Nephron (organoid): ENCODE measurements around the gene JAML.

Experiments used
- H3K27ac Mint-ChIP-seq, 3 experiments: 2 replicates each; pipeline ENCODE4 v1.8.0; 2020; ENCODE audit warnings: mixed read lengths in 3 of 3, mild to moderate bottlenecking in 2 of 3, moderate library complexity in 1 of 3
- H3K27me3 Mint-ChIP-seq: 2 replicates; pipeline ENCODE4 v1.8.0; 2021; ENCODE audit warnings: low read depth, mild to moderate bottlenecking, moderate library complexity, mixed read lengths
- H3K36me3 Mint-ChIP-seq: 2 replicates; pipeline ENCODE4 v1.8.0; 2020; ENCODE audit warnings: low read depth, mixed read lengths
- H3K4me1 Mint-ChIP-seq: 2 replicates; pipeline ENCODE4 v1.8.0; 2020; ENCODE audit warnings: mixed read lengths
- H3K4me3 Mint-ChIP-seq, 3 experiments: 2 replicates each; pipeline ENCODE4 v1.8.0; 2020; ENCODE audit warnings: mild to moderate bottlenecking in 3 of 3, mixed read lengths in 3 of 3, moderate library complexity in 2 of 3
- H3K9me3 Mint-ChIP-seq: 2 replicates; pipeline ENCODE4 v1.8.0; 2020; ENCODE audit warnings: mixed read lengths
- CTCF ChIP-seq, 3 experiments: fragments of 200-600 bp; sonication (generic); IDR thresholded peaks; one replicate each; pipeline ENCODE4 v1.5.0; 2021; ENCODE audit warnings: antibody characterized with exemption in 3 of 3; ENCODE audit not compliant: unreplicated experiment in 3 of 3

The JAML gene

GRCh38 chr11:118210323-118210722, 14.5 kb downstream of the JAML start:
- peaks cover 5% of the 10 kb centered on the region for H3K4me1 Mint-ChIP-seq
- H3K36me3 Mint-ChIP-seq: no peaks in the 10 kb centered on the region
- no peak for TF ChIP-seq CTCF (IDR thresholded peaks at IDR 0.05; ENCODE audit: unreplicated experiment in 3 of 3)
- H3K27me3 Mint-ChIP-seq: peaks cover 81% of the 10 kb centered on the region
- H3K9me3 Mint-ChIP-seq: no peaks in the 10 kb centered on the region
- no peak overlapping the region for H3K27ac Mint-ChIP-seq
- no peak overlapping the region for H3K4me3 Mint-ChIP-seq

- TF ChIP-seq CTCF (IDR thresholded peaks at IDR 0.05; ENCODE audit: unreplicated experiment in 3 of 3): no peak
- no peaks in the 10 kb centered on the region for H3K9me3 Mint-ChIP-seq
- H3K27me3 Mint-ChIP-seq: peaks cover 69% of the 10 kb centered on the region
- H3K4me3 Mint-ChIP-seq: no peak overlapping the region
- H3K36me3 Mint-ChIP-seq: no peaks in the 10 kb centered on the region
- no peak overlapping the region for H3K27ac Mint-ChIP-seq
- peaks cover 5% of the 10 kb centered on the region for H3K4me1 Mint-ChIP-seq
These were observed 15.8 kb downstream of the JAML start for GRCh38 chr11:118209033-118209432.

- no peak for TF ChIP-seq CTCF (IDR thresholded peaks at IDR 0.05; ENCODE audit: unreplicated experiment in 3 of 3)
- Mint-ChIP-seq H3K27me3 (peaks cover 53% of the 10 kb centered on the region), H3K36me3 (no peaks in the 10 kb centered on the region), H3K27ac (peak overlapping the region in 1 of 3 experiments; percentile 12), H3K4me3 (no peak overlapping the region), H3K9me3 (no peaks in the 10 kb centered on the region), H3K4me1 (peaks cover 5% of the 10 kb centered on the region)
These were observed 17.7 kb downstream of the JAML start for GRCh38 chr11:118207079-118207478.

DNA sequence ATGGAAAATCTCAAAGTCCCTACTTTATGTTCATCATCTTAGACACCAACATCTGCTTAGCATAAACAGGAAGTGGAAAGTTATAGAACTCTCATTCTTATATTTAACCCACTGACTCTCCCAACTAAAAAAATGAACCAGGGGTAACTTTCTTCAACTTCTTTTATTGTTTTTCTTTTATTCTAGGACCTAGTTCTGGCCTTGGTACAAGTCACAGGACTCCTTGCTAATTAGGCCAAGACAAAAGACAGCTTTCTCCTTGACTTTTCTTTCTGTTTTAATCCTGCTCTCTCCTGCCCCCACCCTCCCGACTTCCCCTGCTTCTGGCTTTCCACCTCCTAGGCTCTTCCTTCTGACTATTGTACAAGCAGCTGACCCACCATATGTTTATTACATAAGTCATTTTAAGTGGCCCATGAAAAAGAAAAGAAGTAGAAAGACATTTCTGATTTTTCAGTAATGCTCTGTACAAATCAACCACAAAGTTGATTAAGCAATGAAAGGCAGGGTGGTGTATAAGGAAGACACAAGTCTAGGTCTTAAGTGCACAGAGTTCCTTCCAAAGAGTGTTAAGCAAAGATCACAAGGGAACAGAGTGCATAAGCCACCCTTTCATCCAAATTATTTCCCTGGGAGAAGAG, 18.3 kb downstream of the JAML start:
- H3K4me3 Mint-ChIP-seq: no peak overlapping the region
- H3K27ac Mint-ChIP-seq: peak overlapping the region in 2 of 3 experiments; percentile 12 to 56
- peaks cover 5% of the 10 kb centered on the region for H3K4me1 Mint-ChIP-seq
- no peaks in the 10 kb centered on the region for H3K36me3 Mint-ChIP-seq
- no peak for TF ChIP-seq CTCF (IDR thresholded peaks at IDR 0.05; ENCODE audit: unreplicated experiment in 3 of 3)
- no peaks in the 10 kb centered on the region for H3K9me3 Mint-ChIP-seq
- H3K27me3 Mint-ChIP-seq: peaks cover 47% of the 10 kb centered on the region

DNA sequence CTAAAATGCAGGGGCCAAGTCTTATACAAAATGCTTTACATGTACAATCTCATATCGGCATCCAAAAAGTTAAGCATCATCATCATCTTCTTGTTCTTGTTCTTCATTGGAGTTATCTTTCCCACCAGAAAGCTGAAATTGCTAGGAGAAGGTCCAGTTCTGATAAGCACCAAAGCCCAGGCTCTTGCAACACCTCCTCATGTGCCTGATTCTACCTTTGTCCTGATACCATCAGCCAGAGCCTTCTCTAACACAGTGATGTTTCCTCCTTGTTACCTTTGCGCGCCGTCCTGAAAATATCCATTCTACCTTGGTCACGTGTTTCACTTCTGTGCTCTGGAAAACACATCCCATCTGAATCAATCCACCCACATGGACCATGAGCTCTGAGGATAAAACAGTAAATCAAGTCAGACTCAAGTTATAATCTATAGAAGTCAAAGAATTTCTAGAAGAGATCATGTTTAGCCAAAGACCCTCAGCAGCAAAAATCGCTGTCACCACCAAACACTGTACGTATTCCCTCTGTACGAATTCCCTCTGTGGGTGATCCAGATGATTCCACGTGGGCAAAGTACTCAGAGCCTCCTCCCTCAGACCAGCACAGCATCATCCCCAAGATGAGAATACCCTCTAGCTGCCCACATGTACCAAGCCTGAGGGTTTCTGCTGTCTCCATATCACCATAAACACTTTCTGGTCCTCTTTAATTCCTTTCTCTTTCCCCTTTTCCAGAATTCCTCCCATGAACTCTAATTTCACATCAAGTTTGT, 19.0 kb downstream of the JAML start:
- H3K9me3 Mint-ChIP-seq: no peaks in the 10 kb centered on the region
- TF ChIP-seq CTCF (IDR thresholded peaks at IDR 0.05; ENCODE audit: unreplicated experiment in 3 of 3): no peak
- peaks cover 40% of the 10 kb centered on the region for H3K27me3 Mint-ChIP-seq
- peak overlapping the region in 2 of 3 experiments; percentile 12 to 56 for H3K27ac Mint-ChIP-seq
- peaks cover 1% of the 10 kb centered on the region for H3K4me1 Mint-ChIP-seq
- H3K4me3 Mint-ChIP-seq: no peak overlapping the region
- H3K36me3 Mint-ChIP-seq: no peaks in the 10 kb centered on the region
